SHP77 (cell line): ENCODE measurements around the gene APC2.
A peak's percentile ranks its signal among the peaks of the same experiment; 100 is the strongest.
"Not testable (repeated sequence)": the region's sequence is repeated elsewhere in the genome, so short reads cannot be mapped to it uniquely, and the experiment has no call there.

Experiments
- DNase-seq, 2 experiments: peaks; one replicate each; lab custom pipeline; 2025; lab: John Stamatoyannopoulos, UW

The APC2 gene

GRCh38 chr19:1428738-1429391, 21.1 kb upstream of the APC2 start:
- no peak for DNase-seq

DNA sequence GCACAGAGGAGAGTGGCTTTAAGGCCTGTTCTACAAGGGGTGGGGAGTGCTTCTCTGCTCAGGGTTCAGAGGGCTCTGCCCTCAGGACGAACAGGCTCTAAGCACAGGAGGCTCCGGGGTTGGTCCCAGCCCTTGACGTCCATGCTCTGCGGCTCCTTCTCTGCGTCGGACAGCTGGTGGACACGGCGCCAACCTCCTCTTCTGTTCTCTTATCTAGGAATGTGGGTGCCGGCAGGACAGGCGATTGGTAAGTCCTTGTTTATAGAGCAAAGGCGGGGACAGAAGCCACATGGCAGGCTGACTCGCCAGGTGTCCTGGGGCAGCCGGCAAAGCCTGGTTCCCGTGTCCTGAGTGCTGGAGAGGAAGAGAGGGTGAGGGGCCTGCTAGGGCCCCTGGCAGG, 20.2 kb upstream of the APC2 start:
- DNase-seq, result no peak

- no peak for DNase-seq
Measured at GRCh38 chr19:1430246-1430645, 19.7 kb upstream of the APC2 start.

- DNase-seq, result no peak
Measured at GRCh38 chr19:1431759-1432506, 18.0 kb upstream of the APC2 start.

DNA sequence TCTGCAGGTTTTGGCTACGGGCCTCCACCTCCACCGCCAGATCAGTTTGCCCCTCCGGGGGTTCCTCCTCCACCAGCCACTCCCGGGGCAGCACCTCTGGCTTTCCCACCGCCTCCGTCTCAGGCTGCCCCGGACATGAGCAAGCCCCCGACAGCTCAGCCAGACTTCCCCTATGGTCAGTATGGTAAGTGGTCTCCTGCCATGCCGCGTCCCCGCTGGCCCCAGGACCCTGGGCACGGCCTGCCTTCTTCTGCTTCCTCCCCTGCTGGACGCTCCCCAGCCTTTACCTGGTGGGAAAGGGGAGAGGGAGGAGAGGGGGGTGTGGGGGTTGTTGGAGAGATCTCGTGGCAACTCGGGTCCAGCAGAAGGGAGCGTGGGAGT, 17.4 kb upstream of the APC2 start:
- no peak for DNase-seq

GRCh38 chr19:1433119-1434039, 16.5 kb upstream of the APC2 start:
- DNase-seq, result no peak

DNA sequence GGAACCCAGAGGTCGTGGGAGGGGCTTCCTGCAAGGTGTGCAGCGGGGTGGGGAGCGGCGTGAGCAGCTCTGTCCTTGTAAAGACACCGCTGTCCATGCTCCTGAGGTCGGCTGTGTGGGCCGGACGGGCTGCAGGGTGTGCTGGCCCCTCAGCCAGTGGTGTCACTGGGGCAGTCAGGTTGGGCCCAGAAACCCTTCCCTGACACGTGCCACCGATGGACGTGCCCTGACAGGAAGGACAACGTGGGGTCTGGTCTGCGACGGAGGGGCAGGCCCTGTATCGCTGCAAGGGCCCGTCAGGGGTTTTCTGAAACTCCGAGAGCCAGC, 15.9 kb upstream of the APC2 start:
- DNase-seq, result no peak

DNA sequence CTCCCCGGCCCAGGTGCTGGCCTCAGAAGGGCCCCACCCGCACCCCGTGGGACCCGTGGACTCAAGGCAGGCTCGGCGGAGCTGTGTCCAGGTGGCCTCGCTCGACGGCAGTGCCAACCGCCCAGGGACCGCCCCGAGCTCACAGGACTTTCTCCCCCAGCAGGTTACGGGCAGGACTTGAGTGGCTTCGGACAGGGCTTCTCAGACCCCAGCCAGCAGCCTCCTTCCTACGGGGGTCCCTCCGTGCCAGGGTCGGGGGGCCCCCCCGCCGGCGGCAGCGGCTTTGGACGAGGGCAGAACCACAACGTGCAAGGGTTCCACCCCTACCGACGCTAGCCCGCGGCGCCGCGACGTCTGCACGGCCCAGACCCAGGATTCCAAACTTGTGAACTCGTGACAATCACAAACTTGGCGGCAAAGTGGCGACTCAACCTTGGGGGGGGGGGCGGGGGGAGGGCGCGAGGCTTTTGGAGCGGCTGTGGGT, 15.3 kb upstream of the APC2 start:
- DNase-seq, result no peak

DNA sequence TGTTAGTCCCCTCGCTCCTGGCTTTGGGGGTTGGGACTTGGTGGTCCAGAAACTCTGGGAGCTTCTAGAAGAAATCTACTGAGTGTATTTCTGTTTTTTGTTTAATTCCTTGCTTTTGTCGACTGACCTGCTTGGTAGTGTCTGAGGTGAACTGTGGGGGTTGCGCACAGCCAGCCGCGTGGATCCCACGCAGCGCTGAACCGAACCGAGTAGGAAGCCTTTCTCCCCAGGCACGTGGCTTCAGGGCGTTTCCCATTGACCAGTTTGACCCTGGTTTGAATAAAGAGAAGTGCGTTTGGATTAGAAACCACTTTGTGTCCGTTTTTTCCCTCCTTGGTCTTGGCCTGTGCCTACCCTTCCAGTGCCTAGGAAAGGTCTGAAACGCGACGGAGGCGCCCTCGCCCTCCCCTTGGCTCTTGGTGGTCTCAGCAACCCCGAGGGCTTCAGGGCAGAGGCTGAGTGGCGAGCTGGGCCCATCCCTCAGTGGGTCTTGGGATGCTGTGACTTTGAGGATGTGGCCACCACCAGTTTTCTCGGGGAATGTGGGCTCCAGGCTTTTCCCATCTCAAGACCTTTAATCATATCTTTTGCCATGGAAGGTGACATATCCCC, 14.4 kb upstream of the APC2 start:
- DNase-seq, result no peak

- DNase-seq, result no peak
Measured at GRCh38 chr19:1437609-1438008, 12.3 kb upstream of the APC2 start.

GRCh38 chr19:1438035-1438932, 11.6 kb upstream of the APC2 start, which contains the start of gene RPS15:
Gene RPS15, plus strand, starts transcription at chr19:1438396. Its CDS starts 30 bp downstream, at chr19:1438426.
- DNase-seq, result peak; percentile 84 to 86

DNA sequence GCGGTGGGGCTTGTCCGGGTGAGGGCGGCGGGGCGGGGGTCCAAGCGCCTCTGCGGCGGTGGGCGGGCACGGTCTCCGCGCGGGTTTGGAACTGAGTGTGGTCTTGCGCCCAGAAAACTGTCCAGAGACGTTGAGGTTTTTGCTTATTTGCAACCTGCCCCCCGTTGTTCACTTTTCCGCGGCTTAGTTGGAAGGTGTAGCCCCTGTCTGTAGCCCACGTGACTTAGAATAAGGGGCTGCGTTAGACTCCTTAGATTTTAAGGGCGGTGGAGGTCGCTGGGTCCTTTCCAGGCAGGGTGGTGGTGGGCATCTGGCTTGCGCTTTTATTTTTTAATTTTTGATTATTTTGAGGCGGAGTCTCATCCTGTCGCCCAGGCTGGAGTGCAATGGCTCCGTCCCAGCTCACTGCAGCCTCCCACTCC, 11.0 kb upstream of the APC2 start:
- DNase-seq, result no peak

DNA sequence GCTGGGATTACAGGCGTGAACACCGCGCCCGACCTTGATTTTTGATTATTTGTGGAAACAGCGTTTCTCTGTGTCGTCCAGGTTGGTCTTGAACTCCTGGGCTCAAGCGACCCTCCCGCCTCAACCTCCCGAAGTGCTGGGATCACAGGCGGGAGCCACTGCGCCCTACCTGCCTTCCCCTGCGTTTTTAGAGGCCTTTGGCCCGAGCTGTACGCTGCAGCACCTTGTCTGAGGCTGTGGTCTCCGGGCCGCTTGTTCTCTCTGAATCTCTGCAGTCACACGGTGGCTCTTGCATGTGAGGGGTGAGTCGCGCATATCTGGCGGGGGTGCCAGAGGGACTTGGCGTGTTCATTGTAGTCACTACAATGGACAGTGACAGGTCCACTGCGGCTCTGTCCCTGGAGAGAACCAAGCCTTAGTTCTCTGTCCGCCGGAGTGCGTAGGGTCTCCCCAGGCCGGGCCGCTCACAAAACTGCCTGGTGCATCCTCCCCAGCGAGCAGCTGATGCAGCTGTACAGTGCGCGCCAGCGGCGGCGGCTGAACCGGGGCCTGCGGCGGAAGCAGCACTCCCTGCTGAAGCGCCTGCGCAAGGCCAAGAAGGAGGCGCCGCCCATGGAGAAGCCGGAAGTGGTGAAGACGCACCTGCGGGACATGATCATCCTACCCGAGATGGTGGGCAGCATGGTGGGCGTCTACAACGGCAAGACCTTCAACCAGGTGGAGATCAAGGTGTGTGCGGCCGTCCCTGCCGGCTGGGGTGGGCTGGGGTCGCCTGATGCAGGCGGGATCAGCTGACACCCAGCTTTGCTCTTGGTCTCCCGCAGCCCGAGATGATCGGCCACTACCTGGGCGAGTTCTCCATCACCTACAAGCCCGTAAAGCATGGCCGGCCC, 10.2 kb upstream of the APC2 start:
- DNase-seq, result not testable (repeated sequence)

- no peak for DNase-seq
Measured at GRCh38 chr19:1440418-1440801, 9.5 kb upstream of the APC2 start.

DNA sequence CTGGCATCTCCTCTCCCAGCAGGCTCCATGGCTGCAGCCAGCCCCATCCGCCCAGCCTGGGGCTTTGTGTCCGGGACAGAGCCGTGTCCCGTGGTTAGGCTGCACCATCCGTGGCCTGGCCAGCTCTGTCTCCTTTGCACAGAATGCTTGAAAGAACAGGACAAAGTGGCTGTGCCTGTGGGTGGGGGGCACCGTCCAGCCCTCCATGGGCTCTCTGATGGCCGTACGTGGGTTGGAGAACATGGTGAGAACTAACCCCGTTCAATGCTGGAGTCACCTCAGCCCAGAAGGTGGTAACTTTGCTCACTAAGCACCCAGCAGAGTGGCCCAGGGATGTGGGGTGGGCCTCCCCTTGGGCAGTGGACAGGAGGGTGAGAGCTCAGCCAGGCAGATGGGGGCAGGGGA, 8.9 kb upstream of the APC2 start:
- DNase-seq, result no peak

DNA sequence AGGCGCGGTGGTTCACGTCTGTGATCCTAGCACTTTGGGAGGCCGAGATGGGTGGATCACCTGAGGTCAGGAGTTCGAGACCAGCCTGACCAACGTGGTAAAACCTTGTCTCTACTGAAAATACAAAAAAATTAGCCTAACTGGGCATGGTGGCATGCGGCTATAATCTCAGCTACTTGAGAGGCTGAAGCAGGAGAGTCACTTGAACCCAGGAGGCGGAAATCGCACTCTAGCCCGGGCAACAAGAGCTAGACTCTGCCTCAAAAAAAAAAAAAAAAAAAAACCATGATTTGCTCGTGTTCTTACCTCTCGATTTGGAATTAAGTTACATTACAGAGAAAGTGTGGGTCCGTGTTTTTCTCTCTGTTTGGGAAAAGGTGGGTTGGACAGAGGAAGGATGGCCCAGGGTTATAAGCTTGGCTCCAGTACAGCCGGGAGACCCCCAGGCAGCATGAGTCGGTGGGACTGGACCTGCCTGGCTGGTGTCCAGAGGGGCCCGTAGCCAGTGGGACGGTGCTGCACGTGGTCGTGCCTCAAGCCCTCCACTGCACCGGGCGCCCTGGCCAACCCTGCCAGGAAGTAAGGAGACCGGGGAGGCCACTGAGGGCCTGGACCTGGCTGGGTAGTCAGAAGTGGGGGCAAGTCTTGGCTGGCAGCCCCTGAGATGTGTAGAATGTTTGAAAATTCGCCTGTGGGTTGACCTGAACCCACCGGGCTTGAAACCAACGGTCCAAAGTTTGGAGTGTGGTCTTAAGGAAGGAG, 8.1 kb upstream of the APC2 start:
- no peak for DNase-seq

GRCh38 chr19:1445185-1445931, 4.6 kb upstream of the APC2 start:
- peak; percentile 20 to 43 for DNase-seq

DNA sequence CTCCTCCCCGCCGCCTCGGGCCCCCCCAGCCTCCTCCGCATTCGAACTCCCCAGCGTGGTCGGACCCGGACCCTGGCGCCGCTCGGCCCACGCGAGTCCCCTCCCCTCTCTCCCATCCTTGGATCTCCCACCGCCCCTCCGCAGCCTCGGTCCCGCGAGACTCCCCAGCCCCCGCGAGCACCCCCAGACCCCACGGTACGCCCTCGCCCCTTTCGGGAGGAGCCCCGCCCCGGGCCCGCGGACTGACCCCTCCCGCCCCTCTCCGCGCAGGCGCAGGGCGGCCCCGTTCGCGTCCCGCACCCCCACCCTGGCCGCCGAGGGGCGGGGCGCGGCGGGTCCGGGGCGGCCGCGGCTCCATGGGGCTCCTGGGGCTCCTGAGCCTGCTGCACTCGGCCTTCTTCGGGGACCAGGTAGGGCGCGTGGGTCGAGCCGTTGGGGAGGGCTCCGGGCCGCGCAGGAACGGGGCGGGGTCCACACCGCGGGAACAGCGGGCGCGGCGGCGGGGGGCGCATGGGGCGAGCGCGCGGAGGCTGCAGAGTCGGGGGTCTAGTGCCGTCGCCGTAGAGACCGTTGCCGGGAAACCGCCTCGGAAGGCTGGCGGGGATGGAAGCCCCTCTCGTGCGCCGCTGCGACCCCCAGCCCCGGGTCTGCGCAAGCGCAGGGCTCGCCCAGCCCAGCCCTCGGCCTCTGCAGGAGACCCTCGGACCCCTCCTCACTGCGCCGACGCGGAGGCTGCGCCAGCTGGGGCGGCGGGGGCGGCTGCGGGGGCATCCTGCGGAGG, 3.8 kb upstream of the APC2 start:
- DNase-seq, result no peak
